ENCODE data around the gene ITIH3.

- TF ChIP-seq POLR2A (IDR thresholded peaks at IDR 0.05) (no peak), CTCF (IDR thresholded peaks at IDR 0.05) (no peak)
Measured at GRCh38 chr3:52824037-52824436, 29.4 kb downstream of the ITIH3 start.
